Hippocampal formation (tissue), 2 donors: Measurements from ENCODE around the gene ARID4B.
"Not testable (repeated sequence)": the region's sequence is repeated elsewhere in the genome, so short reads cannot be mapped to it uniquely, and the experiment has no call there.

Experiments used
- DNase-seq, 2 donors: peaks; one replicate each; lab custom pipeline; 2025; lab: John Stamatoyannopoulos, UW

Gene ARID4B

GRCh38 chr1:235270625-235271024 is 57.4 kb downstream of the ARID4B start:
- DNase-seq, result no peak

- DNase-seq, result not testable (repeated sequence)
Measured at GRCh38 chr1:235269990-235270389, 58.0 kb downstream of the ARID4B start.

GRCh38 chr1:235268379-235269125 is 59.4 kb downstream of the ARID4B start:
- no peak for DNase-seq

GRCh38 chr1:235266967-235267366 is 61.0 kb downstream of the ARID4B start:
- no peak for DNase-seq

- no peak for DNase-seq
Measured at GRCh38 chr1:235266325-235266724, 61.7 kb downstream of the ARID4B start.

GRCh38 chr1:235265900-235266299 is 62.1 kb downstream of the ARID4B start:
- no peak for DNase-seq

- DNase-seq, result no peak
Measured at GRCh38 chr1:235264327-235264726, 63.7 kb downstream of the ARID4B start.

- no peak for DNase-seq
Measured at GRCh38 chr1:235262539-235262938, 65.4 kb downstream of the ARID4B start.

GRCh38 chr1:235261243-235261642 is 66.7 kb downstream of the ARID4B start:
- no peak for DNase-seq

- DNase-seq, result no peak
Measured at GRCh38 chr1:235259133-235259778, 68.7 kb downstream of the ARID4B start.

GRCh38 chr1:235258068-235258467 is 69.9 kb downstream of the ARID4B start:
- not testable (repeated sequence) for DNase-seq

GRCh38 chr1:235254721-235255120 is 73.3 kb downstream of the ARID4B start:
- no peak for DNase-seq

GRCh38 chr1:235253219-235253962 is 74.6 kb downstream of the ARID4B start:
- peak; percentile 34 to 56 for DNase-seq

GRCh38 chr1:235250430-235250829 is 77.5 kb downstream of the ARID4B start:
- DNase-seq, result no peak

GRCh38 chr1:235246022-235246948 is 81.7 kb downstream of the ARID4B start:
- no peak for DNase-seq

- DNase-seq, result no peak
Measured at GRCh38 chr1:235244974-235245592, 82.9 kb downstream of the ARID4B start.

GRCh38 chr1:235240960-235241359 is 87.0 kb downstream of the ARID4B start:
- DNase-seq, result no peak

GRCh38 chr1:235239851-235240250 is 88.1 kb downstream of the ARID4B start:
- DNase-seq, result no peak

GRCh38 chr1:235238558-235238957 is 89.4 kb downstream of the ARID4B start:
- DNase-seq, result no peak

GRCh38 chr1:235236128-235236527 is 91.9 kb downstream of the ARID4B start:
- DNase-seq, result no peak

GRCh38 chr1:235229868-235230267 is 98.1 kb downstream of the ARID4B start:
- no peak for DNase-seq
